ENCODE measurements around the gene AKNA. TPM values are rescaled to one million over a fixed set of nuclear protein-coding genes. Genes with fewer than 3 reads are reported as not detected.

AKNA gene
- total RNA-seq, 1 experiment from 2014 or later, result 10.1 TPM

- Histone ChIP-seq H3K9me3 (ENCODE audit: control insufficient read depth, insufficient read depth, low read depth, low read length) (no peaks in the 10 kb centered on the region), H3K27me3 (ENCODE audit: control insufficient read depth, insufficient read depth, low read length) (no peaks in the 10 kb centered on the region), H3K4me3 (ENCODE audit: low read depth in 2 of 2, low read length in 2 of 2) (no peak overlapping the region), H3K4me1 (ENCODE audit: control insufficient read depth, insufficient read depth, low read length) (no peaks in the 10 kb centered on the region), H3K27ac (ENCODE audit: low read length) (no peak overlapping the region), H3K36me3 (ENCODE audit: control insufficient read depth, insufficient read depth, low read length) (no peaks in the 10 kb centered on the region)
- DNase-seq (ENCODE audit: low read depth, low spot score) (no peak), ATAC-seq (no peak)
- in situ Hi-C loops (cut with HindIII; ENCODE audit: low pct_unique_long_range_greater_than_20kb, low sequenced_read_pairs), result no loop called here
- intact Hi-C loops (cut with micrococcal nuclease; ENCODE audit: unreplicated experiment), result no loop called here
- ChIA-PET CTCF (no interaction called here), POLR2A (interaction anchor here (0.7 kb wide), 1 partner anchor 56 kb away, joined by 13 read pairs; no protein-coding TSS in a partner anchor)
- BruUV-seq (replicated peaks), result no TSS peak
- no peak for TF ChIP-seq SIN3A (IDR thresholded peaks at IDR 0.05; ENCODE audit: borderline replicate concordance, insufficient read depth, low read depth, low read length)
- no peak for TF ChIP-seq POLR2AphosphoS5 (IDR thresholded peaks at IDR 0.05; ENCODE audit: low read depth, low read length)
- TF ChIP-seq TCF7L2 (IDR thresholded peaks at IDR 0.05; ENCODE audit: low read depth, low read length), result no peak
- TF ChIP-seq, protein P1, sequence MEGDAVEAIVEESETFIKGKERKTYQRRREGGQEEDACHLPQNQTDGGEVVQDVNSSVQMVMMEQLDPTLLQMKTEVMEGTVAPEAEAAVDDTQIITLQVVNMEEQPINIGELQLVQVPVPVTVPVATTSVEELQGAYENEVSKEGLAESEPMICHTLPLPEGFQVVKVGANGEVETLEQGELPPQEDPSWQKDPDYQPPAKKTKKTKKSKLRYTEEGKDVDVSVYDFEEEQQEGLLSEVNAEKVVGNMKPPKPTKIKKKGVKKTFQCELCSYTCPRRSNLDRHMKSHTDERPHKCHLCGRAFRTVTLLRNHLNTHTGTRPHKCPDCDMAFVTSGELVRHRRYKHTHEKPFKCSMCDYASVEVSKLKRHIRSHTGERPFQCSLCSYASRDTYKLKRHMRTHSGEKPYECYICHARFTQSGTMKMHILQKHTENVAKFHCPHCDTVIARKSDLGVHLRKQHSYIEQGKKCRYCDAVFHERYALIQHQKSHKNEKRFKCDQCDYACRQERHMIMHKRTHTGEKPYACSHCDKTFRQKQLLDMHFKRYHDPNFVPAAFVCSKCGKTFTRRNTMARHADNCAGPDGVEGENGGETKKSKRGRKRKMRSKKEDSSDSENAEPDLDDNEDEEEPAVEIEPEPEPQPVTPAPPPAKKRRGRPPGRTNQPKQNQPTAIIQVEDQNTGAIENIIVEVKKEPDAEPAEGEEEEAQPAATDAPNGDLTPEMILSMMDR (IDR thresholded peaks at IDR 0.05), result no peak
- no peak for TF ChIP-seq REST (IDR thresholded peaks at IDR 0.05; ENCODE audit: insufficient read depth in 1 of 2, low read depth in 2 of 2, low read length in 1 of 2)
Observed at GRCh38 chr9:114372921-114373448, 14.8 kb downstream of the AKNA start.

- in situ Hi-C loops (cut with HindIII; ENCODE audit: low pct_unique_long_range_greater_than_20kb, low sequenced_read_pairs) (no loop called here), intact Hi-C loops (cut with micrococcal nuclease; ENCODE audit: unreplicated experiment) (no loop called here)
- Histone ChIP-seq H3K4me3 (ENCODE audit: low read depth in 2 of 2, low read length in 2 of 2) (no peak overlapping the region), H3K27ac (ENCODE audit: low read length) (no peak overlapping the region), H3K4me1 (ENCODE audit: control insufficient read depth, insufficient read depth, low read length) (no peaks in the 10 kb centered on the region; the same call in 1 of the 2 replicates), H3K9me3 (ENCODE audit: control insufficient read depth, insufficient read depth, low read depth, low read length) (no peaks in the 10 kb centered on the region), H3K27me3 (ENCODE audit: control insufficient read depth, insufficient read depth, low read length) (no peaks in the 10 kb centered on the region), H3K36me3 (ENCODE audit: control insufficient read depth, insufficient read depth, low read length) (no peaks in the 10 kb centered on the region)
- CTCF ChIA-PET, result no interaction called here
- ATAC-seq, result peak; percentile 30; the same call in 1 of the 2 replicates
- TF ChIP-seq, protein P1 (IDR thresholded peaks at IDR 0.05), result no peak
- TF ChIP-seq TCF7L2 (IDR thresholded peaks at IDR 0.05; ENCODE audit: low read depth, low read length) (no peak), POLR2AphosphoS5 (IDR thresholded peaks at IDR 0.05; ENCODE audit: low read depth, low read length) (no peak), SIN3A (IDR thresholded peaks at IDR 0.05; ENCODE audit: borderline replicate concordance, insufficient read depth, low read depth, low read length) (no peak), REST (IDR thresholded peaks at IDR 0.05; ENCODE audit: insufficient read depth in 1 of 2, low read depth in 2 of 2, low read length in 1 of 2) (no peak)
- POLR2A ChIA-PET, result interaction anchor here (0.7 kb wide), 1 partner anchor 57 kb away, joined by 13 read pairs; no protein-coding TSS in a partner anchor
- no peak for DNase-seq (ENCODE audit: low read depth, low spot score)
- no TSS peak for BruUV-seq (replicated peaks)
Observed at GRCh38 chr9:114371973-114372917, 15.5 kb downstream of the AKNA start.
